Measurements from ENCODE around the gene RHBDD1. TPM values are rescaled to one million over a fixed set of nuclear protein-coding genes. Genes with fewer than 3 reads are reported as not detected.

The RHBDD1 gene
- total RNA-seq, 2 experiments from 2014 or later: 33.1 to 44.9 TPM

DNA sequence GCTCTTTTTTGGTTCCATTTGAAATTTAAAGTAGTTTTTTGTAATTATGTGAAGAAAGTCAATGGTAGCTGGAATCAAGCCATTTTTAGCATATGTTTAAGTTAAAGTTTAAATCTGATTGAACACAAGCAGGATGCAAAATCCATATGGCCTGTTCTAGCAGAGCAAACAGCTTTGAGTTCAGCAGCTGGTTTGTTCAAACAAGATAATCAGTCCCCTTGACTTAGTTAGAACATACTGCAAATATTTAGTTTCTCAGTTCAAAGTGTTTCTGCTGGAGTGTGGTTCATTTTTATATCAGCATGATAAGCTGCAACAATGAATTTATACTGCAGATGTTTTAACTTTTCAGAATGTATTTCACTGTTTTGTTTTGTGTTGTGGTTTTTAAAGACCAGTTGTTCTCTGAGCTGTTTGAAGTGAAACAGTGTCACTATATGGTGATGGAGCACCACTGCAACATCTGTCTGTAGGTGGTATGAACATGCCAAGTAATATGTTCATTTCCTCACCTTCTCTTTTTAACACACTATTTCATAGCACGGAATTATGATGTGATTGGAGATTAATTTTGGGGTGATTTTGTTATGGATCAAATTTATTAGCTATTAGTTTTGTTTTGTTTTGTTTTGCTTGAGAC, 202.8 kb downstream of the RHBDD1 start:
- Mint-ChIP-seq H3K27me3 (peaks cover 19% of the 10 kb centered on the region), H3K36me3 (no peaks in the 10 kb centered on the region), H3K27ac (no peak overlapping the region), H3K4me1 (no peaks in the 10 kb centered on the region), H3K9me3 (no peaks in the 10 kb centered on the region), H3K4me3 (no peak overlapping the region)
- ATAC-seq (ENCODE audit: low read depth): no peak
- POLR2A ChIA-PET: interaction anchor here (0.6 kb wide), 1 partner anchor 24 kb away, joined by 5 read pairs; no protein-coding TSS in a partner anchor
- no peak for DNase-seq

DNA sequence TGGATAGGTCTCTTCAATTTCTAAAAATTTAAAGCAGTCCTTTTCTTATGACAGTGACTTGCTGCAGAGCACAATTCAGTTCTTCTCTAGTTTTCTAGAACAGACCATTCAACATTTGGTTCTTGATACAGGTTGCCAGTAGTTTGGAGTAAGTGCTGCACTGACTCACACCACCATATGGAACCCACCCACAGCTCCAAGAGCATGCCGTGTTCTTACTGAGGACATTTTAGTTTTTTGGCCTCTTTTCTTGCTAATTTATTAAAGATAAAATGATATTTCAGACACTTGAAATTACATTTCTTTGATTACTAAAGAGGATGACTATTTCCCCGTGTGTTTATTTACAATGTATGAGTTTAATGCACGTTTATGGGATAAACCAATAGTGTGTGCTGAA, 208.1 kb downstream of the RHBDD1 start:
- DNase-seq: no peak
- H3K27ac Mint-ChIP-seq: no peak overlapping the region
- no peaks in the 10 kb centered on the region for H3K9me3 Mint-ChIP-seq

More for the DNA sequence above, 208.1 kb downstream of the RHBDD1 start:
- H3K4me1 Mint-ChIP-seq: peaks cover 2% of the 10 kb centered on the region
- no peak overlapping the region for H3K4me3 Mint-ChIP-seq
- peaks cover 5% of the 10 kb centered on the region for H3K27me3 Mint-ChIP-seq
- POLR2A ChIA-PET: no interaction called here
- ATAC-seq (ENCODE audit: low read depth): no peak
- H3K36me3 Mint-ChIP-seq: no peaks in the 10 kb centered on the region

Other genes starting within 250 kb of the RHBDD1 start
- 1 to 10 TPM; 6.5 to 8.0 TPM for gene IRS1, start 36.2 kb upstream of the RHBDD1 start, total RNA-seq